Activated gamma-delta T cell (primary cell): ENCODE measurements around the gene TMEM187.

Source experiments
- DNase-seq: peaks from one replicate; lab custom pipeline; 2025; lab: John Stamatoyannopoulos, UW

Gene TMEM187

GRCh38 chrX:153954558-153955227 is 17.9 kb upstream of the TMEM187 start:
- DNase-seq: no peak

GRCh38 chrX:153955228-153955732 is 17.3 kb upstream of the TMEM187 start:
- DNase-seq: no peak

- DNase-seq: no peak
These were observed 16.3 kb upstream of the TMEM187 start for GRCh38 chrX:153956044-153956907.

- DNase-seq: no peak
These were observed 15.3 kb upstream of the TMEM187 start for GRCh38 chrX:153957224-153957623.

GRCh38 chrX:153958605-153959004 is 13.9 kb upstream of the TMEM187 start:
- no peak for DNase-seq

GRCh38 chrX:153959649-153960048 is 12.9 kb upstream of the TMEM187 start:
- DNase-seq: no peak

- DNase-seq: no peak
These were observed 12.5 kb upstream of the TMEM187 start for GRCh38 chrX:153960077-153960476.

- DNase-seq: no peak
These were observed 11.8 kb upstream of the TMEM187 start for GRCh38 chrX:153960786-153961185.

GRCh38 chrX:153961292-153961691 is 11.3 kb upstream of the TMEM187 start:
- no peak for DNase-seq

- no peak for DNase-seq
These were observed 9.0 kb upstream of the TMEM187 start for GRCh38 chrX:153963546-153963945.

GRCh38 chrX:153964105-153964504 is 8.4 kb upstream of the TMEM187 start:
- no peak for DNase-seq

GRCh38 chrX:153965406-153965805 is 7.1 kb upstream of the TMEM187 start:
- DNase-seq: no peak

GRCh38 chrX:153966283-153966688 is 6.3 kb upstream of the TMEM187 start:
- no peak for DNase-seq

- DNase-seq: no peak
These were observed 5.6 kb upstream of the TMEM187 start for GRCh38 chrX:153966841-153967535.

- DNase-seq: no peak
These were observed 4.9 kb upstream of the TMEM187 start for GRCh38 chrX:153967536-153968224.

- no peak for DNase-seq
These were observed 4.3 kb upstream of the TMEM187 start for GRCh38 chrX:153968255-153968654.

GRCh38 chrX:153968754-153969124 is 3.8 kb upstream of the TMEM187 start:
- no peak for DNase-seq

GRCh38 chrX:153969125-153969903 is 3.2 kb upstream of the TMEM187 start:
- DNase-seq: no peak

GRCh38 chrX:153969904-153970356 is 2.6 kb upstream of the TMEM187 start:
- no peak for DNase-seq

- DNase-seq: no peak
These were observed 2.0 kb upstream of the TMEM187 start for GRCh38 chrX:153970357-153971123.
